Spleen (tissue), 7 donors: Measurements from ENCODE around the gene NFS1.
"Not testable (repeated sequence)": the region's sequence is repeated elsewhere in the genome, so short reads cannot be mapped to it uniquely, and the experiment has no call there.

Experiments used
- CTCF ChIP-seq, 11 experiments: fragments of 200-600 bp in 7 of 11; fragments of 450-650 bp in 4 of 11; sonication (generic) in 4 of 11; IDR thresholded peaks in 8 of 11; conservative IDR thresholded peaks in 3 of 11; 1 replicate in 7 of 11; 2 replicates in 4 of 11; pipeline versions ENCODE4 v1.4.0 to v1.8.0; 2016 to 2021; ENCODE audit warnings: antibody characterized with exemption in 11 of 11, inconsistent platforms in 4 of 11, mild to moderate bottlenecking in 1 of 11
- POLR2A ChIP-seq, 3 donors: fragments of 450-650 bp; IDR thresholded peaks; one replicate each; pipeline ENCODE4 v1.5.1; 2017; ENCODE audit warnings: antibody characterized with exemption in 3 of 3, mild to moderate bottlenecking in 1 of 3
- donor health status: DM: no; HTN: no; CAD: no; lungs with moderate emphysema.
- donor health status: DM: no; HTN: no; CAD: no.
- donor health status: DM: no; HTN: no; CAD: no.

- TF ChIP-seq CTCF (IDR thresholded peaks at IDR 0.05 in 8 of 11, conservative IDR thresholded peaks at IDR 0.05 in 3 of 11): peak in 1 of 11 experiments; percentile 17
- not testable (repeated sequence) for TF ChIP-seq POLR2A (IDR thresholded peaks at IDR 0.05)
Measured at GRCh38 chr20:35686872-35687271, 12.3 kb downstream of the NFS1 start.
